BJ (cell line): ENCODE results near the gene LSP1. TPM values are rescaled to one million over a fixed set of nuclear protein-coding genes. Genes with fewer than 3 reads are reported as not detected.
"Not testable (repeated sequence)": the region's sequence is repeated elsewhere in the genome, so short reads cannot be mapped to it uniquely, and the experiment has no call there.

Source experiments
- CTCF ChIA-PET: fragments of 350-600 bp; formaldehyde crosslinking; extraction: SDS; loops from one replicate; lab custom pipeline; 2021; ENCODE audit warnings: antibody characterized with exemption, inconsistent platforms; lab: Yijun Ruan, JAX
- POLR2A ChIA-PET: fragments of 300-600 bp; sonication (Branson Sonifier 250); formaldehyde crosslinking; extraction: SDS; loops from one replicate; lab custom pipeline; 2021; ENCODE audit warnings: antibody characterized with exemption; lab: Charles Lee
- DNase-seq: peaks from one replicate; pipeline ENCODE4 v3.0.0-alpha.2; 2011; ENCODE audit warnings: low read depth
- H3K27me3 ChIP-seq: 2 replicates; pipeline ENCODE4 v1.6.0; 2011; ENCODE audit warnings: low read length; ENCODE audit not compliant: control insufficient read depth, insufficient read depth
- H3K36me3 ChIP-seq: 2 replicates; pipeline ENCODE4 v1.5.1; 2011; ENCODE audit warnings: low read length; ENCODE audit not compliant: control insufficient read depth, insufficient read depth
- H3K4me3 ChIP-seq: 2 replicates; pipeline ENCODE4 v1.5.1; 2011; ENCODE audit warnings: low read depth, mild to moderate bottlenecking, control low read depth, low read length
- CTCF ChIP-seq: IDR thresholded peaks from 2 replicates; pipeline ENCODE4 v1.5.1; 2011; ENCODE audit warnings: low read depth, mild to moderate bottlenecking, control low read depth, inconsistent platforms, low read length, moderate library complexity; ENCODE audit not compliant: insufficient read depth
- polyA plus RNA-seq: library from polyadenylated mRNA; depleted of rRNA; stranded (reverse); fragments of >200 nt; gene quantifications from 2 replicates; pipeline ENCODE4 v1.2.3, GENCODE V29; 2011

LSP1 gene
- polyA plus RNA-seq, 1 experiment: not detected

- no peak for DNase-seq
- TF ChIP-seq CTCF: no peak
- H3K27me3 ChIP-seq: no peaks in the 10 kb centered on the region; the same call in none of the 2 replicates
- no peak overlapping the region for H3K4me3 ChIP-seq
- ChIA-PET CTCF (interaction anchor here (0.7 to 4.5 kb wide), 20 partner anchors 17 to 269 kb away, joined by 3 to 114 read pairs (median 6); partner anchors contain the start of gene MRPL23), POLR2A (no interaction called here)
- no peaks in the 10 kb centered on the region for H3K36me3 ChIP-seq
Measured at GRCh38 chr11:1883346-1884302, 30.7 kb downstream of the LSP1 start.

- Histone ChIP-seq H3K4me3 (no peak overlapping the region), H3K36me3 (no peaks in the 10 kb centered on the region), H3K27me3 (no peaks in the 10 kb centered on the region; the same call in none of the 2 replicates)
- CTCF ChIA-PET: interaction anchor here (1.1 to 4.5 kb wide), 4 partner anchors 41 to 268 kb away, joined by 3 to 114 read pairs (median 38); no protein-coding TSS in a partner anchor
- no peak for DNase-seq
- TF ChIP-seq CTCF: no peak
- POLR2A ChIA-PET: no interaction called here
Measured at GRCh38 chr11:1884303-1884700, 31.4 kb downstream of the LSP1 start.

GRCh38 chr11:1886551-1886950, 33.7 kb downstream of the LSP1 start:
- POLR2A ChIA-PET, H3K4me3 ChIP-seq, CTCF ChIA-PET, H3K36me3 ChIP-seq, DNase-seq, H3K27me3 ChIP-seq: not testable (repeated sequence)

GRCh38 chr11:1887451-1888346, 34.8 kb downstream of the LSP1 start:
- ChIA-PET CTCF (interaction anchor here (2.0 to 2.1 kb wide), 2 partner anchors 55 to 264 kb away, joined by 6 to 8 read pairs; no protein-coding TSS in a partner anchor), POLR2A (no interaction called here)
- Histone ChIP-seq H3K27me3 (no peaks in the 10 kb centered on the region; the same call in 1 of the 2 replicates), H3K4me3 (no peak overlapping the region), H3K36me3 (no peaks in the 10 kb centered on the region)
- TF ChIP-seq CTCF: no peak
- DNase-seq: no peak

- H3K4me3 ChIP-seq: no peak overlapping the region
- DNase-seq: no peak
- no peak for TF ChIP-seq CTCF
- ChIA-PET CTCF (interaction anchor here (1.7 to 2.1 kb wide), 3 partner anchors 29 to 263 kb away, joined by 6 to 8 read pairs (median 8); no protein-coding TSS in a partner anchor), POLR2A (no interaction called here)
- H3K36me3 ChIP-seq: no peaks in the 10 kb centered on the region
- H3K27me3 ChIP-seq: no peaks in the 10 kb centered on the region; the same call in 1 of the 2 replicates
Measured at GRCh38 chr11:1888347-1888753, 35.5 kb downstream of the LSP1 start.
